ENCODE measurements around the gene GMPR2. TPM values are rescaled to one million over a fixed set of nuclear protein-coding genes. Genes with fewer than 3 reads are reported as not detected.

The GMPR2 gene
- total and polyA plus RNA-seq, 2 of the 13 experiments (the other 11 are each of a cell fraction or from before 2014, with no cell fraction given): 210 to 273 TPM

GRCh38 chr14:24195186-24196070 is 37.3 kb upstream of the GMPR2 start, which contains the start of gene TM9SF1 (continued):
- TF ChIP-seq ZNF318 (CRISPR knock-in tag; IDR thresholded peaks at IDR 0.05): peak; percentile 98; the same call in 1 of the 2 replicates
- peak; percentile 98 for TF ChIP-seq ZNF292 (CRISPR knock-in tag; IDR thresholded peaks at IDR 0.05; ENCODE audit: borderline replicate concordance, low read depth)
- peak; percentile 99 for TF ChIP-seq ZBTB7B (CRISPR knock-in tag; IDR thresholded peaks at IDR 0.05)
- TF ChIP-seq RNF2 (conservative IDR thresholded peaks at IDR 0.05; ENCODE audit: low read depth): peak; percentile 100
- peak; percentile 96 for TF ChIP-seq THAP11 (CRISPR knock-in tag; IDR thresholded peaks at IDR 0.05)
- TF ChIP-seq FOSL2 (CRISPR knock-in tag; IDR thresholded peaks at IDR 0.05): peak; percentile 90
- TF ChIP-seq PITX1 (CRISPR knock-in tag; IDR thresholded peaks at IDR 0.05): peak; percentile 89
- no peak for TF ChIP-seq EHMT2 (IDR thresholded peaks at IDR 0.05; ENCODE audit: borderline replicate concordance, low read depth, low read length)
- peak; percentile 94 for TF ChIP-seq KLF11 (CRISPR knock-in tag; IDR thresholded peaks at IDR 0.05)
- TF ChIP-seq HHEX (CRISPR knock-in tag; IDR thresholded peaks at IDR 0.05): no peak
- TF ChIP-seq JUN (CRISPR knock-in tag; IDR thresholded peaks at IDR 0.05): peak; percentile 83
- TF ChIP-seq BORCS8-MEF2B (CRISPR knock-in tag; IDR thresholded peaks at IDR 0.05): peak; percentile 98
- TF ChIP-seq ZNF703 (CRISPR knock-in tag; IDR thresholded peaks at IDR 0.05; ENCODE audit: borderline replicate concordance): no peak
- peak; percentile 73; the same call in 1 of the 2 replicates for TF ChIP-seq DPF2 (CRISPR knock-in tag; IDR thresholded peaks at IDR 0.05; ENCODE audit: borderline replicate concordance, low read depth)
- TF ChIP-seq ZNF281 (CRISPR knock-in tag; IDR thresholded peaks at IDR 0.05; ENCODE audit: borderline replicate concordance): peak; percentile 63
- peak; percentile 54; the same call in 1 of the 2 replicates for TF ChIP-seq RARA (CRISPR knock-in tag; IDR thresholded peaks at IDR 0.05)
- TF ChIP-seq ISL2 (CRISPR knock-in tag; IDR thresholded peaks at IDR 0.05): peak; percentile 93
- TF ChIP-seq ZNF816 (CRISPR knock-in tag; IDR thresholded peaks at IDR 0.05; ENCODE audit: borderline replicate concordance): no peak
- no peak for TF ChIP-seq SP1 (IDR thresholded peaks at IDR 0.05)
- TF ChIP-seq SP1 (CRISPR knock-in tag; IDR thresholded peaks at IDR 0.05): peak; percentile 88
